ENCODE data around the gene CCDC141. TPM values are rescaled to one million over a fixed set of nuclear protein-coding genes. Genes with fewer than 3 reads are reported as not detected.

The CCDC141 gene
- total and polyA plus RNA-seq, 2 experiments from 2014 or later = 11.7 to 13.4 TPM

DNA sequence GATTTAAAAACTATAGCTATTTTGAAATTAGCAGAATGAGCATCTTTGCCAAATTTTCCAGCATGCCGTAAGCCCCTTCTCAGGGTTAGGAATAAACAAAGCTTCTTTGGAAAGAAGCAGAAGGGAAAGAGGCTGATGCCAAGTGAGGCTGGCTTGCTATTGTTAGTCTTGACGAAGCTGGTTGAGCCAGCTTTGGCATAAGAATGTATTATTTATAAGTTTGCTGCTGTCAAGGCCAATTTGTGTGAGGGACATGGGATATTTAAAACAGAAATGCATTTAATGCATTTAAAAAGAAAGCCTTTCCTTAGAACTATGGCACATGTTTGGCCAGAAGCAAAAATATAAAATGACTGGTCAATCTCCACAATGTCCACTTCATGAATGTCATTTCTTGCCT is 190.2 kb downstream of the CCDC141 start (continued):
- TF ChIP-seq, protein P1, sequence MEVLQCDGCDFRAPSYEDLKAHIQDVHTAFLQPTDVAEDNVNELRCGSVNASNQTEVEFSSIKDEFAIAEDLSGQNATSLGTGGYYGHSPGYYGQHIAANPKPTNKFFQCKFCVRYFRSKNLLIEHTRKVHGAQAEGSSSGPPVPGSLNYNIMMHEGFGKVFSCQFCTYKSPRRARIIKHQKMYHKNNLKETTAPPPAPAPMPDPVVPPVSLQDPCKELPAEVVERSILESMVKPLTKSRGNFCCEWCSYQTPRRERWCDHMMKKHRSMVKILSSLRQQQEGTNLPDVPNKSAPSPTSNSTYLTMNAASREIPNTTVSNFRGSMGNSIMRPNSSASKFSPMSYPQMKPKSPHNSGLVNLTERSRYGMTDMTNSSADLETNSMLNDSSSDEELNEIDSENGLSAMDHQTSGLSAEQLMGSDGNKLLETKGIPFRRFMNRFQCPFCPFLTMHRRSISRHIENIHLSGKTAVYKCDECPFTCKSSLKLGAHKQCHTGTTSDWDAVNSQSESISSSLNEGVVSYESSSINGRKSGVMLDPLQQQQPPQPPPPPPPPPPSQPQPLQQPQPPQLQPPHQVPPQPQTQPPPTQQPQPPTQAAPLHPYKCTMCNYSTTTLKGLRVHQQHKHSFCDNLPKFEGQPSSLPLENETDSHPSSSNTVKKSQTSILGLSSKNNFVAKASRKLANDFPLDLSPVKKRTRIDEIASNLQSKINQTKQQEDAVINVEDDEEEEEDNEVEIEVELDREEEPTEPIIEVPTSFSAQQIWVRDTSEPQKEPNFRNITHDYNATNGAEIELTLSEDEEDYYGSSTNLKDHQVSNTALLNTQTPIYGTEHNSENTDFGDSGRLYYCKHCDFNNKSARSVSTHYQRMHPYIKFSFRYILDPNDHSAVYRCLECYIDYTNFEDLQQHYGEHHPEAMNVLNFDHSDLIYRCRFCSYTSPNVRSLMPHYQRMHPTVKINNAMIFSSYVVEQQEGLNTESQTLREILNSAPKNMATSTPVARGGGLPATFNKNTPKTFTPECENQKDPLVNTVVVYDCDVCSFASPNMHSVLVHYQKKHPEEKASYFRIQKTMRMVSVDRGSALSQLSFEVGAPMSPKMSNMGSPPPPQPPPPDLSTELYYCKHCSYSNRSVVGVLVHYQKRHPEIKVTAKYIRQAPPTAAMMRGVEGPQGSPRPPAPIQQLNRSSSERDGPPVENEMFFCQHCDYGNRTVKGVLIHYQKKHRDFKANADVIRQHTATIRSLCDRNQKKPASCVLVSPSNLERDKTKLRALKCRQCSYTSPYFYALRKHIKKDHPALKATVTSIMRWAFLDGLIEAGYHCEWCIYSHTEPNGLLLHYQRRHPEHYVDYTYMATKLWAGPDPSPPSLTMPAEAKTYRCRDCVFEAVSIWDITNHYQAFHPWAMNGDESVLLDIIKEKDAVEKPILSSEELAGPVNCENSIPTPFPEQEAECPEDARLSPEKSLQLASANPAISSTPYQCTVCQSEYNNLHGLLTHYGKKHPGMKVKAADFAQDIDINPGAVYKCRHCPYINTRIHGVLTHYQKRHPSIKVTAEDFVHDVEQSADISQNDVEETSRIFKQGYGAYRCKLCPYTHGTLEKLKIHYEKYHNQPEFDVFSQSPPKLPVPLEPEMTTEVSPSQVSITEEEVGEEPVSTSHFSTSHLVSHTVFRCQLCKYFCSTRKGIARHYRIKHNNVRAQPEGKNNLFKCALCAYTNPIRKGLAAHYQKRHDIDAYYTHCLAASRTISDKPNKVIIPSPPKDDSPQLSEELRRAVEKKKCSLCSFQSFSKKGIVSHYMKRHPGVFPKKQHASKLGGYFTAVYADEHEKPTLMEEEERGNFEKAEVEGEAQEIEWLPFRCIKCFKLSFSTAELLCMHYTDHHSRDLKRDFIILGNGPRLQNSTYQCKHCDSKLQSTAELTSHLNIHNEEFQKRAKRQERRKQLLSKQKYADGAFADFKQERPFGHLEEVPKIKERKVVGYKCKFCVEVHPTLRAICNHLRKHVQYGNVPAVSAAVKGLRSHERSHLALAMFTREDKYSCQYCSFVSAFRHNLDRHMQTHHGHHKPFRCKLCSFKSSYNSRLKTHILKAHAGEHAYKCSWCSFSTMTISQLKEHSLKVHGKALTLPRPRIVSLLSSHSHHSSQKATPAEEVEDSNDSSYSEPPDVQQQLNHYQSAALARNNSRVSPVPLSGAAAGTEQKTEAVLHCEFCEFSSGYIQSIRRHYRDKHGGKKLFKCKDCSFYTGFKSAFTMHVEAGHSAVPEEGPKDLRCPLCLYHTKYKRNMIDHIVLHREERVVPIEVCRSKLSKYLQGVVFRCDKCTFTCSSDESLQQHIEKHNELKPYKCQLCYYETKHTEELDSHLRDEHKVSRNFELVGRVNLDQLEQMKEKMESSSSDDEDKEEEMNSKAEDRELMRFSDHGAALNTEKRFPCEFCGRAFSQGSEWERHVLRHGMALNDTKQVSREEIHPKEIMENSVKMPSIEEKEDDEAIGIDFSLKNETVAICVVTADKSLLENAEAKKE (CRISPR knock-in tag; IDR thresholded peaks at IDR 0.05) = no peak
- no peak for TF ChIP-seq EZH2 (IDR thresholded peaks at IDR 0.05; ENCODE audit: low read depth, unreplicated experiment)
- TF ChIP-seq POLR2AphosphoS5 (IDR thresholded peaks at IDR 0.05; ENCODE audit: low read depth) = no peak
- TF ChIP-seq, protein P2, sequence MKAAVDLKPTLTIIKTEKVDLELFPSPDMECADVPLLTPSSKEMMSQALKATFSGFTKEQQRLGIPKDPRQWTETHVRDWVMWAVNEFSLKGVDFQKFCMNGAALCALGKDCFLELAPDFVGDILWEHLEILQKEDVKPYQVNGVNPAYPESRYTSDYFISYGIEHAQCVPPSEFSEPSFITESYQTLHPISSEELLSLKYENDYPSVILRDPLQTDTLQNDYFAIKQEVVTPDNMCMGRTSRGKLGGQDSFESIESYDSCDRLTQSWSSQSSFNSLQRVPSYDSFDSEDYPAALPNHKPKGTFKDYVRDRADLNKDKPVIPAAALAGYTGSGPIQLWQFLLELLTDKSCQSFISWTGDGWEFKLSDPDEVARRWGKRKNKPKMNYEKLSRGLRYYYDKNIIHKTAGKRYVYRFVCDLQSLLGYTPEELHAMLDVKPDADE (IDR thresholded peaks at IDR 0.05) = no peak
- TF ChIP-seq, protein P3, sequence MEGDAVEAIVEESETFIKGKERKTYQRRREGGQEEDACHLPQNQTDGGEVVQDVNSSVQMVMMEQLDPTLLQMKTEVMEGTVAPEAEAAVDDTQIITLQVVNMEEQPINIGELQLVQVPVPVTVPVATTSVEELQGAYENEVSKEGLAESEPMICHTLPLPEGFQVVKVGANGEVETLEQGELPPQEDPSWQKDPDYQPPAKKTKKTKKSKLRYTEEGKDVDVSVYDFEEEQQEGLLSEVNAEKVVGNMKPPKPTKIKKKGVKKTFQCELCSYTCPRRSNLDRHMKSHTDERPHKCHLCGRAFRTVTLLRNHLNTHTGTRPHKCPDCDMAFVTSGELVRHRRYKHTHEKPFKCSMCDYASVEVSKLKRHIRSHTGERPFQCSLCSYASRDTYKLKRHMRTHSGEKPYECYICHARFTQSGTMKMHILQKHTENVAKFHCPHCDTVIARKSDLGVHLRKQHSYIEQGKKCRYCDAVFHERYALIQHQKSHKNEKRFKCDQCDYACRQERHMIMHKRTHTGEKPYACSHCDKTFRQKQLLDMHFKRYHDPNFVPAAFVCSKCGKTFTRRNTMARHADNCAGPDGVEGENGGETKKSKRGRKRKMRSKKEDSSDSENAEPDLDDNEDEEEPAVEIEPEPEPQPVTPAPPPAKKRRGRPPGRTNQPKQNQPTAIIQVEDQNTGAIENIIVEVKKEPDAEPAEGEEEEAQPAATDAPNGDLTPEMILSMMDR (conservative IDR thresholded peaks at IDR 0.05; ENCODE audit: low read depth in 2 of 2) = no peak
- TF ChIP-seq STAT1 (IDR thresholded peaks at IDR 0.05; ENCODE audit: unreplicated experiment) = no peak
- TF ChIP-seq ZNF331 (CRISPR knock-in tag; IDR thresholded peaks at IDR 0.05; ENCODE audit: low read depth) = no peak

Data from GM23338 (cell line).